IPS DF 4.7 (cell line): ENCODE measurements around the gene ZNF217.
"Not testable (repeated sequence)": the region's sequence is repeated elsewhere in the genome, so short reads cannot be mapped to it uniquely, and the experiment has no call there.

Experiments
- DNase-seq: peaks from one replicate; pipeline ENCODE4 v3.0.0-alpha.2; 2013; ENCODE audit warnings: low spot score; ENCODE audit errors: extremely low read depth

ZNF217 gene

GRCh38 chr20:53569005-53569404 lies 24.6 kb downstream of the ZNF217 start:
- DNase-seq: no peak

- no peak for DNase-seq
Measured at GRCh38 chr20:53568351-53568750, 25.3 kb downstream of the ZNF217 start.

GRCh38 chr20:53567379-53567917 lies 26.2 kb downstream of the ZNF217 start:
- DNase-seq: no peak

GRCh38 chr20:53566623-53567022 lies 27.0 kb downstream of the ZNF217 start:
- DNase-seq: not testable (repeated sequence)

GRCh38 chr20:53565254-53565653 lies 28.4 kb downstream of the ZNF217 start:
- no peak for DNase-seq

- not testable (repeated sequence) for DNase-seq
Measured at GRCh38 chr20:53562104-53562764, 31.4 kb downstream of the ZNF217 start.

GRCh38 chr20:53561505-53561904 lies 32.1 kb downstream of the ZNF217 start:
- DNase-seq: no peak

GRCh38 chr20:53559816-53560215 lies 33.8 kb downstream of the ZNF217 start:
- DNase-seq: no peak

GRCh38 chr20:53557130-53557529 lies 36.5 kb downstream of the ZNF217 start:
- no peak for DNase-seq

GRCh38 chr20:53556267-53556897 lies 37.3 kb downstream of the ZNF217 start:
- no peak for DNase-seq

- no peak for DNase-seq
Measured at GRCh38 chr20:53555816-53556215, 37.8 kb downstream of the ZNF217 start.

- no peak for DNase-seq
Measured at GRCh38 chr20:53555081-53555480, 38.6 kb downstream of the ZNF217 start.

GRCh38 chr20:53552572-53552893 lies 41.1 kb downstream of the ZNF217 start:
- DNase-seq: not testable (repeated sequence)

GRCh38 chr20:53551719-53552571 lies 41.7 kb downstream of the ZNF217 start:
- DNase-seq: not testable (repeated sequence)

- DNase-seq: no peak
Measured at GRCh38 chr20:53550280-53551187, 43.1 kb downstream of the ZNF217 start.

GRCh38 chr20:53547664-53548239 lies 45.9 kb downstream of the ZNF217 start:
- DNase-seq: peak; percentile 60

- DNase-seq: no peak
Measured at GRCh38 chr20:53539516-53539915, 54.1 kb downstream of the ZNF217 start.

GRCh38 chr20:53536382-53536781 lies 57.3 kb downstream of the ZNF217 start:
- not testable (repeated sequence) for DNase-seq

- no peak for DNase-seq
Measured at GRCh38 chr20:53535878-53536277, 57.8 kb downstream of the ZNF217 start.

GRCh38 chr20:53534037-53534436 lies 59.6 kb downstream of the ZNF217 start:
- no peak for DNase-seq

- no peak for DNase-seq
Measured at GRCh38 chr20:53533500-53533899, 60.1 kb downstream of the ZNF217 start.
